Esophagus mucosa (tissue), 1 donor: Measurements from ENCODE around the gene KCTD7. TPM values are rescaled to one million over a fixed set of nuclear protein-coding genes. Genes with fewer than 3 reads are reported as not detected.
A peak's percentile ranks its signal among the peaks of the same experiment; 100 is the strongest.
"Not testable (repeated sequence)": the region's sequence is repeated elsewhere in the genome, so short reads cannot be mapped to it uniquely, and the experiment has no call there.

Experiments
- ATAC-seq: fragments of 200-7000 bp; cut with Tn5 transposase; one replicate; pipeline ENCODE4 v1.9.1; 2020
- total RNA-seq: library from RNA; stranded (reverse); gene quantifications from one replicate; pipeline ENCODE4 v1.2.4, GENCODE V29; 2023
- donor health status: DM: yes; HTN: yes; CAD: no.

KCTD7 gene
- total RNA-seq, result 2.1 TPM

GRCh38 chr7:66628361-66629221 lies at the start of gene KCTD7:
TSS of gene KCTD7 (plus strand) at chr7:66628881. CDS start at chr7:66629065, 184 bp downstream.
- ATAC-seq, result peak; percentile 98

- not testable (repeated sequence) for ATAC-seq
Measured at GRCh38 chr7:66580380-66580779, 48.3 kb upstream of the KCTD7 start.

GRCh38 chr7:66582816-66583489 lies 45.7 kb upstream of the KCTD7 start:
- ATAC-seq, result not testable (repeated sequence)

GRCh38 chr7:66583490-66584110 lies 45.1 kb upstream of the KCTD7 start:
- no peak for ATAC-seq

GRCh38 chr7:66586181-66586580 lies 42.5 kb upstream of the KCTD7 start:
- ATAC-seq, result no peak

- not testable (repeated sequence) for ATAC-seq
Measured at GRCh38 chr7:66588226-66588625, 40.5 kb upstream of the KCTD7 start.

GRCh38 chr7:66588856-66589570 lies 39.7 kb upstream of the KCTD7 start:
- not testable (repeated sequence) for ATAC-seq

- ATAC-seq, result peak; percentile 82
Measured at GRCh38 chr7:66590302-66591057, 38.2 kb upstream of the KCTD7 start.

- peak; percentile 47 for ATAC-seq
Measured at GRCh38 chr7:66591058-66591798, 37.5 kb upstream of the KCTD7 start.

- ATAC-seq, result peak; percentile 96
Measured at GRCh38 chr7:66591799-66592596, 36.7 kb upstream of the KCTD7 start.

GRCh38 chr7:66592597-66593146 lies 36.0 kb upstream of the KCTD7 start:
- not testable (repeated sequence) for ATAC-seq

GRCh38 chr7:66594082-66594481 lies 34.6 kb upstream of the KCTD7 start:
- ATAC-seq, result not testable (repeated sequence)

GRCh38 chr7:66597461-66597860 lies 31.2 kb upstream of the KCTD7 start:
- no peak for ATAC-seq

- ATAC-seq, result no peak
Measured at GRCh38 chr7:66602159-66602558, 26.5 kb upstream of the KCTD7 start.

GRCh38 chr7:66604198-66604597 lies 24.5 kb upstream of the KCTD7 start:
- no peak for ATAC-seq

GRCh38 chr7:66606540-66607291 lies 22.0 kb upstream of the KCTD7 start:
- ATAC-seq, result not testable (repeated sequence)

GRCh38 chr7:66609176-66609575 lies 19.5 kb upstream of the KCTD7 start:
- no peak for ATAC-seq

- not testable (repeated sequence) for ATAC-seq
Measured at GRCh38 chr7:66614596-66614995, 14.1 kb upstream of the KCTD7 start.

- ATAC-seq, result no peak
Measured at GRCh38 chr7:66615699-66616098, 13.0 kb upstream of the KCTD7 start.
